Measurements from ENCODE around the gene ZNF440.

GRCh38 chr19:11880598-11880997 lies 66.5 kb downstream of the ZNF440 start:
- TF ChIP-seq POLR2AphosphoS5 (IDR thresholded peaks at IDR 0.05) (no peak), CTCF (IDR thresholded peaks at IDR 0.05) (no peak)

All from gastroesophageal sphincter (tissue), 3 donors.